LNCaP clone FGC (cell line): ENCODE measurements around the gene RAB20.

Experiments
- DNase-seq: peaks from one replicate; pipeline ENCODE4 v3.0.0-alpha.2; 2011; ENCODE audit warnings: low read depth
- H3K4me3 ChIP-seq: 2 replicates; pipeline ENCODE4 v1.5.1; 2011; ENCODE audit warnings: mild to moderate bottlenecking, low read depth, low read length, control low read depth
- TF ChIP-seq, protein P1 (sequence below): IDR thresholded peaks from 2 replicates; pipeline ENCODE4 v1.5.1; 2012; ENCODE audit warnings: mild to moderate bottlenecking; ENCODE audit not compliant: control insufficient read depth, insufficient read depth; ENCODE audit errors: extremely low read depth

Gene RAB20

DNA sequence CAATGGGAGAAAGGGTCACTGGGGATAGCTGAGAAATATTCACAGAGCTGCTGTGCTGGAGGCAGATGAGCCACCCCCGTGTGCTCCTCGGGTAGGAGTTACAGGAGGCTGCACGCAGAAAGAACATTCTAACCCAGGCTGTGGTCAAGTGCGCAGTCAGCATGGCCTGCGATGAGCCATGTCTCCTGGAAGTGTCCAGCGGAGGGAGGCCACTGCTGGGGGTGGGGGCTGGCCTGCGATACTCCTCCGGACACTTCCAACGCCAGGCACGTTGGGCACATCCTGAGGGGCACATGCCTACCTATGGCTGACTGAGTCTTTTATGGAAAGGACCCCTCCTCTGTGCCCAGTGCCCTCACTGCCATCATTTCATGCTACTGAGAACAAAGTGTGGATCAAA, 55.9 kb downstream of the RAB20 start:
- DNase-seq: no peak
- H3K4me3 ChIP-seq: no peak overlapping the region
- TF ChIP-seq, protein P1, sequence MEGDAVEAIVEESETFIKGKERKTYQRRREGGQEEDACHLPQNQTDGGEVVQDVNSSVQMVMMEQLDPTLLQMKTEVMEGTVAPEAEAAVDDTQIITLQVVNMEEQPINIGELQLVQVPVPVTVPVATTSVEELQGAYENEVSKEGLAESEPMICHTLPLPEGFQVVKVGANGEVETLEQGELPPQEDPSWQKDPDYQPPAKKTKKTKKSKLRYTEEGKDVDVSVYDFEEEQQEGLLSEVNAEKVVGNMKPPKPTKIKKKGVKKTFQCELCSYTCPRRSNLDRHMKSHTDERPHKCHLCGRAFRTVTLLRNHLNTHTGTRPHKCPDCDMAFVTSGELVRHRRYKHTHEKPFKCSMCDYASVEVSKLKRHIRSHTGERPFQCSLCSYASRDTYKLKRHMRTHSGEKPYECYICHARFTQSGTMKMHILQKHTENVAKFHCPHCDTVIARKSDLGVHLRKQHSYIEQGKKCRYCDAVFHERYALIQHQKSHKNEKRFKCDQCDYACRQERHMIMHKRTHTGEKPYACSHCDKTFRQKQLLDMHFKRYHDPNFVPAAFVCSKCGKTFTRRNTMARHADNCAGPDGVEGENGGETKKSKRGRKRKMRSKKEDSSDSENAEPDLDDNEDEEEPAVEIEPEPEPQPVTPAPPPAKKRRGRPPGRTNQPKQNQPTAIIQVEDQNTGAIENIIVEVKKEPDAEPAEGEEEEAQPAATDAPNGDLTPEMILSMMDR: no peak

DNA sequence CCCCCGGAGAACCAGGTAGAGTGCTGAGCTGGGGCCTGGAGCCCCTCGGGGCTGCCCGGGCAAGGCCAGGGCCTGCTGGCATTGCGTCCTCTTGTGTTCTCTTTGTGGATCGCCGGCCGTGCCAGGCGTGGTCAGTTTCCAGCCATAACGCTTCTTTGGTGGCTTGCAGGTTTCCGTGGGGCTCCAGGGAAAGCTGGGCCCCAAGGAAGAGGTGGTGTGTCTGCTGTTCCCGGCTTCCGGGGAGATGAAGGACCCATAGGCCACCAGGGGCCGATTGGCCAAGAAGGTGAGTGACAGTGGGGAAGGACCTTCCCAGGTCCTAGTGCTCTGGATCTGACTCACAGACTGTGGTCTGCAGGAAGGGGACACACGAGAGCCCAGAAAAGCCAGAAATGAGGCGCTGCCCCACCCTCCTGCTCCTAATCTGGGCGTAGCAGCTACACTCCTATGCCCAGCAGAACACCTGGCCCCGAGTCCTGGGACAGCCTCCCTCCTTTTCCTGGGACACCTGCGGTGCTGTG, 57.5 kb downstream of the RAB20 start:
- DNase-seq: no peak
- TF ChIP-seq, protein P1: no peak

DNA sequence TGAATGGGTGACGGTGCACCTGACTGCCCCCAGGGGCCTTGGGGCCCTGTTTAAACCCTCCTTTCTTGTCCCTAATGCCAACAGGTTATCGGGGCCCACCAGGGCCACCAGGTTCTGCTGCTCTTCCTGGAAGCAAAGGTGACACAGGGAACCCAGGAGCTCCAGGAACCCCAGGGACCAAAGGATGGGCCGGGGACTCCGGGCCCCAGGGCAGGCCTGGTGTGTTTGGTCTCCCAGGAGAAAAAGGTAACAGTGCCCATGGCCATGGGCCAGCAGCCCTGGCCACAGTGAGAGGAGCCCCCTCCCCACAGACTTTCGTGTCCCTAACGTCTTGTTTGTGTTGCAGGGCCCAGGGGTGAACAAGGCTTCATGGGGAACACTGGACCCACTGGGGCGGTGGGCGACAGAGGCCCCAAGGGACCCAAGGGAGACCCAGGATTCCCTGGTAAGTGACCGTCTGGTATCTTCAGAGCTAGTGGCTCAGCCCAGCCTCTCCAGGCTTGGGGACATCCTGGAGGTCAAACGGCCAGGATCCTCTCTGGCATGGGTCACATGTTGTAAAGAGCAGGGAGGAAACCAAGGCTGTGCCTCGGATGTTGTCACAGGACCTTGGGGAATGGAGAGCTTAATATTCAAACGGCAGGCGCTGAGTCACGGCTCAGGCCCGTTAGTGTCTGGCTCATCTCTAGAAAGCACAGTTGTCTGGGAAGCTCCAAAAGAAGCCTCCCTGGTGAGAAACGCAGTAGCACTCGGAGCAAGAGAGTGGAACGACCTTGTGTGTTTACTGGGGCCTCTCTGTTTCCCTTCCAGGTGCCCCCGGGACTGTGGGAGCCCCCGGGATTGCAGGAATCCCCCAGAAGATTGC, 58.3 kb downstream of the RAB20 start:
- H3K4me3 ChIP-seq: no peak overlapping the region
- no peak for DNase-seq
- TF ChIP-seq, protein P1: no peak

More for the DNA sequence above, 57.5 kb downstream of the RAB20 start:
- no peak overlapping the region for H3K4me3 ChIP-seq

DNA sequence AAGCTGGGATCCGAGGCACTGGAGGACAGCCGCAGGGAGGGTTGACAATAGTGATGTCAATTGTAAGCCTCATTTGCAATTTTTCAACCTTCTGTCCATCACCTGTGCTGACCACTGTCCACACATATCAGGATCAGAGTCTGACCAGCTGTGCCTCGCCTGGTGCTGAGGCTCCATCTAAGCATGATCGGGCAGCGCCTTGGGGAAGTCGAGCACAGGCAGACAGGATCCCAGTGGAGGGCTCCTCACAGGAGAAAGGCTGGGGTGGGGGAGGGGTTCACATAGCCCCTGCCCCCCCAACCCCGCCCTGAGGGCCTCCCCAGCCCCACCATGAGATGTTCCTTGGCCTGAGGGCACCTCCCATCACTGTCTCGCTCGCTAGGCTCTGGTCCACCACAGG, 60.3 kb downstream of the RAB20 start:
- DNase-seq: no peak
- TF ChIP-seq, protein P1: no peak
- no peak overlapping the region for H3K4me3 ChIP-seq

DNA sequence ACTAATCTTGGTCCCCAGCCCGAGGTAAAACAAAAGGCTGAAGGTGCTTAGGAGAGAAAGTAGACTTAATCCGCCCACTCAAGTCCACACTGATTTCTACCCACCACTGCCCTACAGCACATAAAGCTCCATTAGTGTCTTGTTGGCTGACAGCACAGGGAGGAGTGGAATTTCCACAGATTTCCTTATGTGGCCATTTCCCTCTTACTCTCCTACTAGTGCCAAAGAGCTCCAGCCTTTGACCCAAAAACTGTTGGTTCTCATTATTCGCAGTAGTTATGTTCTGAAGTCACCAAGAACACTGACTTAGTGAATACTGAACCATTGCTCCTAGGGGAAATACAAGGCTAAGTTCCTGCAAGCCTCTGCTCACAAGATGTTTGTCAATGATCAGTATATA, 61.2 kb downstream of the RAB20 start:
- TF ChIP-seq, protein P1: no peak
- DNase-seq: no peak

DNA sequence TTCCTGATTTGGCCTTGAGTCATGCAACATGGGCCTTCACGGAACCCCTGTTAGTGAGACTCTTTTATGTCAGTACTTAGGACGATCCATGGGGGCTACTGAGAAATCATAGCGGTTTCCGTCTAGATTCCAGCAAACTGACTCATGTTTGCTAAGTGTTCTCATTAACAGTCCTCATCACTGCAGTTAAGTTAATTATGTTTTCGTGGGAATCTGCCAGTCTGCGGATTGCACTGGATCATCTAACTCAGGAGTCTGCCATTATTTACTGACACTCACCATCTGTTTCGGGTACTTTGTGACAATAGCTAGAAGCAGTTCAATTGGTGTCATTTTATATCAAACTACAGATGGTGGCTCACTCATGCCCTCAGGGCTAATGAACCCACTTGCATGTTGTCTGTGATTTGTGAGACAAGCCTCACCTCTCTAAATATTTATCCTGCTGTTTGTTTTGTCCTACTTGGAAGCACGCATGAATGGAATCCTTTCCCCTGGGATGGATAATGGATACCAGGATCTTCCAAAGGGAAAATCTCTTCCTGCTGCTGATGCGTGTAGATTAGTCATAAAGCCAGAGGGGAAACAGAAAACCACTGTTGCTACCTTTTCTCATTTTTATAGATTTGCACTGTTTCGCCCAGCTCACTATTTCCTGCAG, 61.8 kb downstream of the RAB20 start:
- no peak overlapping the region for H3K4me3 ChIP-seq
- DNase-seq: no peak
- TF ChIP-seq, protein P1: no peak

More for the DNA sequence above, 61.2 kb downstream of the RAB20 start:
- H3K4me3 ChIP-seq: no peak overlapping the region
